Gastrocnemius medialis (tissue), 4 donors: ENCODE data around the gene NOXO1. TPM values are rescaled to one million over a fixed set of nuclear protein-coding genes. Genes with fewer than 3 reads are reported as not detected.

Source experiments
- ATAC-seq, 2 donors: fragments of 150-250 bp; one replicate each; pipeline ENCODE4 v1.9.1; 2016
- DNase-seq, 2 donors: peaks; one replicate each; pipeline ENCODE4 v3.0.0-alpha.2; 2019
- H3K27ac ChIP-seq, 4 donors: fragments of 200-600 bp; sonication (generic); 1 replicate in 1 of 4; 2 replicates in 3 of 4; pipeline ENCODE4 v1.5.1; 2016 to 2018; ENCODE audit warnings: mild to moderate bottlenecking in 2 of 4, moderate library complexity in 1 of 4
- H3K27me3 ChIP-seq, 3 donors: fragments of 200-600 bp; sonication (generic) in 2 of 3; 1 replicate in 1 of 3; 2 replicates in 2 of 3; pipeline versions ENCODE4 v1.5.1 to v1.6.0; 2016 to 2019; ENCODE audit warnings: mild to moderate bottlenecking in 1 of 3, moderate library complexity in 1 of 3
- H3K36me3 ChIP-seq, 2 donors: fragments of 200-600 bp; sonication (generic) in 1 of 2; one replicate each; pipeline ENCODE4 v1.5.1; 2017 to 2018
- H3K4me1 ChIP-seq, 2 donors: fragments of 200-600 bp; sonication (generic) in 1 of 2; one replicate each; pipeline ENCODE4 v1.5.1; 2016 to 2017; ENCODE audit warnings: mild to moderate bottlenecking in 2 of 2
- H3K4me3 ChIP-seq, 4 donors: fragments of 200-600 bp; sonication (generic) in 3 of 4; 1 replicate in 1 of 4; 2 replicates in 3 of 4; pipeline ENCODE4 v1.5.1; 2016 to 2019; ENCODE audit warnings: mild to moderate bottlenecking in 2 of 4
- H3K9me3 ChIP-seq, 3 donors: fragments of 200-600 bp; sonication (generic) in 2 of 3; 1 replicate in 1 of 3; 2 replicates in 2 of 3; pipeline ENCODE4 v1.5.1; 2016 to 2019
- POLR2A ChIP-seq, 2 donors: fragments of 450-650 bp; IDR thresholded peaks; one replicate each; pipeline ENCODE4 v1.6.1; 2017; ENCODE audit warnings: antibody characterized with exemption in 2 of 2, mild to moderate bottlenecking in 2 of 2, moderate library complexity in 2 of 2
- in situ Hi-C, 4 donors: fragments of 200-750 bp; cut with MboI; loops; one replicate each; pipeline versions ENCODE4 v1.15.0 to v1.8.0; 2017; ENCODE audit warnings: low sequenced_read_pairs in 4 of 4
- intact Hi-C: fragments of 100-400 bp; cut with DNase I; formaldehyde crosslinking; loops from one replicate; pipeline ENCODE4 v1.15.1; 2023; ENCODE audit warnings: low total_unique reads
- total RNA-seq, 4 donors: library from RNA; depleted of rRNA; stranded (reverse); fragments of >200 nt; gene quantifications; one replicate each; pipeline versions ENCODE4 v1.1.0 to v1.2.3, GENCODE V29; 2016
- TF ChIP-seq, protein P1 (sequence below), 5 experiments: fragments of 450-650 bp in 3 of 5; fragments of 200-600 bp in 2 of 5; sonication (generic) in 2 of 5; IDR thresholded peaks in 4 of 5; conservative IDR thresholded peaks in 1 of 5; 1 replicate in 4 of 5; 2 replicates in 1 of 5; pipeline ENCODE4 v1.5.1; 2016 to 2019; ENCODE audit warnings: antibody characterized with exemption in 5 of 5, mild to moderate bottlenecking in 3 of 5, moderate library complexity in 3 of 5

Gene NOXO1, protein sequence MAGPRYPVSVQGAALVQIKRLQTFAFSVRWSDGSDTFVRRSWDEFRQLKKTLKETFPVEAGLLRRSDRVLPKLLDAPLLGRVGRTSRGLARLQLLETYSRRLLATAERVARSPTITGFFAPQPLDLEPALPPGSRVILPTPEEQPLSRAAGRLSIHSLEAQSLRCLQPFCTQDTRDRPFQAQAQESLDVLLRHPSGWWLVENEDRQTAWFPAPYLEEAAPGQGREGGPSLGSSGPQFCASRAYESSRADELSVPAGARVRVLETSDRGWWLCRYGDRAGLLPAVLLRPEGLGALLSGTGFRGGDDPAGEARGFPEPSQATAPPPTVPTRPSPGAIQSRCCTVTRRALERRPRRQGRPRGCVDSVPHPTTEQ
- total RNA-seq, result under 1 TPM in 2 of 4 donors, not detected in 2; 0.33 to 0.46 TPM

GRCh38 chr16:1981398-1981836 lies at the start of gene NOXO1:
Gene NOXO1, minus strand, starts transcription at chr16:1981469. Its CDS starts 290 bp downstream, at chr16:1981179.
- peaks cover 16 to 25% of the 10 kb centered on the region in 2 donors for H3K4me1 ChIP-seq
- no peaks in the 10 kb centered on the region for H3K27me3 ChIP-seq
- no peak for TF ChIP-seq POLR2A (IDR thresholded peaks at IDR 0.05)
- TF ChIP-seq, protein P1, sequence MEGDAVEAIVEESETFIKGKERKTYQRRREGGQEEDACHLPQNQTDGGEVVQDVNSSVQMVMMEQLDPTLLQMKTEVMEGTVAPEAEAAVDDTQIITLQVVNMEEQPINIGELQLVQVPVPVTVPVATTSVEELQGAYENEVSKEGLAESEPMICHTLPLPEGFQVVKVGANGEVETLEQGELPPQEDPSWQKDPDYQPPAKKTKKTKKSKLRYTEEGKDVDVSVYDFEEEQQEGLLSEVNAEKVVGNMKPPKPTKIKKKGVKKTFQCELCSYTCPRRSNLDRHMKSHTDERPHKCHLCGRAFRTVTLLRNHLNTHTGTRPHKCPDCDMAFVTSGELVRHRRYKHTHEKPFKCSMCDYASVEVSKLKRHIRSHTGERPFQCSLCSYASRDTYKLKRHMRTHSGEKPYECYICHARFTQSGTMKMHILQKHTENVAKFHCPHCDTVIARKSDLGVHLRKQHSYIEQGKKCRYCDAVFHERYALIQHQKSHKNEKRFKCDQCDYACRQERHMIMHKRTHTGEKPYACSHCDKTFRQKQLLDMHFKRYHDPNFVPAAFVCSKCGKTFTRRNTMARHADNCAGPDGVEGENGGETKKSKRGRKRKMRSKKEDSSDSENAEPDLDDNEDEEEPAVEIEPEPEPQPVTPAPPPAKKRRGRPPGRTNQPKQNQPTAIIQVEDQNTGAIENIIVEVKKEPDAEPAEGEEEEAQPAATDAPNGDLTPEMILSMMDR (IDR thresholded peaks at IDR 0.05 in 4 of 5, conservative IDR thresholded peaks at IDR 0.05 in 1 of 5), result no peak
- DNase-seq (no peak), ATAC-seq (no peak)
- H3K36me3 ChIP-seq, result peaks cover 0 to 36% of the 10 kb centered on the region in 2 donors
- intact Hi-C loops (loop anchor here (10.0 kb wide), 1 partner anchor 367 kb away; the partner anchor contains the start of genes CRAMP1 and IFT140), in situ Hi-C loops (no loop called here)
- H3K27ac ChIP-seq, result no peak within 1 kb of the TSS
- H3K9me3 ChIP-seq, result no peaks in the 10 kb centered on the region
- H3K4me3 ChIP-seq, result no peak within 1 kb of the TSS

DNA sequence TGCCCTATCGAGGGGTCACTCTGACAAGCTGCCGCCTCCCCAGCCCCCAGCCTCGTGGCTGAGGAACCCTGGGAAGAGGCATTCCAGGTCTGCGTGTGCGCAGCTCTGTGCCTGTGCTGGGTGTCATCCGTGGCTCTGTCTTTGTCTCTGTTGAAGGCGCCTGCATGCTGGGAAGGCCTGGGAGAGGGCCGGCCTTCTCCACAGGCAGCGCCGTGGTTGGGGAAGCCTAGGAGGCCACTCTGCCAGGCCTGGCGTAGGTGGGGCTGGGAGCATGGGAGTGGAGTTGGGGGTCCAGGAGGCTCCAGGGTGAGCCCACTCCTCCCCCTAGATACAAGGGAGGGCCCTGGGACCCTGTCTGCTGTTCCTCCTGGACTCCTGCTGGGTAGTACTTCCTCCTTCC lies 48.8 kb upstream of the NOXO1 start:
- in situ Hi-C loops, result no loop called here
- Histone ChIP-seq H3K4me3 (peak overlapping the region; percentile 17 to 62 (median 32)), H3K27me3 (no peaks in the 10 kb centered on the region), H3K9me3 (no peaks in the 10 kb centered on the region), H3K27ac (peak overlapping the region; percentile 76 to 85 (median 78)), H3K36me3 (no peaks in the 10 kb centered on the region), H3K4me1 (peaks cover 0 to 22% of the 10 kb centered on the region in 2 donors)
- no peak for TF ChIP-seq POLR2A (IDR thresholded peaks at IDR 0.05)
- TF ChIP-seq, protein P1 (IDR thresholded peaks at IDR 0.05 in 4 of 5, conservative IDR thresholded peaks at IDR 0.05 in 1 of 5), result no peak
- intact Hi-C loops, result no loop called here
- no peak for DNase-seq
- ATAC-seq, result no peak

DNA sequence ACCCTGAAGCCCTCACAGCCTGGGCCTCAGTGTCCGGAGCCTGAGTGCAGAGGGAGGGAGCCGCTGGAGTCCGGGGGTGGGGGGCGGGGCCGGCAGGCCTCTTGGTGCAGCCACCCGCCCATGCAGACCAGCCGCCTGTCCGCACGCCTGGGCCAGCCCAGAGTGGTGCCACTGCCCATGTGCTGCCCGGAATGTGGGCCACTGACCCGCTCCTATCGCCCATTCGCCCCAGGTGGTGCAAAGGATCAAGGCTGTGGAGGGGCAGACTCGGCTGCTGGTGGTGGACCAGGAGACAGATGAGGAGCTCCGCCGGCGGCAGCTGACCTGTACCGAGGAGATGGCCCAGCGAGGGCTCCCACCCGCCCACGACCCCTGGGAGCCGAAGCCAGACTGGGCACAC lies 48.1 kb upstream of the NOXO1 start:
- H3K9me3 ChIP-seq, result no peaks in the 10 kb centered on the region
- no peaks in the 10 kb centered on the region for H3K27me3 ChIP-seq
- ATAC-seq, result no peak
- in situ Hi-C loops, result no loop called here
- DNase-seq, result no peak
- peak overlapping the region; percentile 25 to 62 (median 32) for H3K4me3 ChIP-seq
- peaks cover 0 to 20% of the 10 kb centered on the region in 2 donors for H3K4me1 ChIP-seq
- no peaks in the 10 kb centered on the region for H3K36me3 ChIP-seq
- intact Hi-C loops, result no loop called here
- TF ChIP-seq, protein P1 (IDR thresholded peaks at IDR 0.05 in 4 of 5, conservative IDR thresholded peaks at IDR 0.05 in 1 of 5), result no peak
- TF ChIP-seq POLR2A (IDR thresholded peaks at IDR 0.05), result no peak
- peak overlapping the region; percentile 76 to 85 (median 78) for H3K27ac ChIP-seq

DNA sequence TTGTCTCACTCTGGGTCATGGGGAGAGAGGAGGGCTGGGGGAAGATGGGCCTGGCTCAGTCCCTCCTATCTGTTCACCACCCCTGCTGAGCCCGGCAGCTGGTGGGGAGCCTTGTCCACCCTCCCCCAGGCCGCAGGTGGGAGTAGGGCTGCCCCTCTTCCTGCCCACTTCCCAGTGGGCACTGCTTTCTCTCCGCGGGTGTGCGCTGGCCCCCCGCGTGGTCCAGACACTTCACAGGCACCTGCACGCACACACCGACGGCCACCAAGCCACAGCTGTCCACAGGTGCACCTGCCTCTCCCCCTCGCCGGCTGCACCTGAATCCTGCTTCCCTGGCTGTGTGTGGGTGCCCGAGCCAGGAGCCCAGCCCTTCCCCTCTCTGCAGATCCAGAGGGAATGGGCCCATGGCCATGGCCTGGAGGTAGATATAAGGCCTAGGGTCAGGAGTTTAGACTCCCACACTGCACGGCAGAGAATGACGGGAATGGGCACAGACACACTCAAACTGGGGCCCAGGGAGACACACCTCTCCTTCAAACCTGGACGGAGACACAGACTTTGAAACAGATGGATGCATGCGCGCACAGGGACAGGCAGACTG lies 47.5 kb upstream of the NOXO1 start:
- TF ChIP-seq POLR2A (IDR thresholded peaks at IDR 0.05), result no peak
- TF ChIP-seq, protein P1 (IDR thresholded peaks at IDR 0.05 in 4 of 5, conservative IDR thresholded peaks at IDR 0.05 in 1 of 5), result no peak
- peak overlapping the region; percentile 25 to 76 (median 56) for H3K4me3 ChIP-seq
- H3K4me1 ChIP-seq, result peaks cover 0 to 18% of the 10 kb centered on the region in 2 donors
- intact Hi-C loops (no loop called here), in situ Hi-C loops (no loop called here)
- DNase-seq (no peak), ATAC-seq (no peak)
- H3K9me3 ChIP-seq, result no peaks in the 10 kb centered on the region
- H3K27ac ChIP-seq, result peak overlapping the region in 3 of 4 donors; percentile 39 to 68 (median 49)
- no peaks in the 10 kb centered on the region for H3K36me3 ChIP-seq
- no peaks in the 10 kb centered on the region for H3K27me3 ChIP-seq
